CD14-positive monocyte (primary cell): Measurements from ENCODE around the gene MOB1B. TPM values are rescaled to one million over a fixed set of nuclear protein-coding genes. Genes with fewer than 3 reads are reported as not detected.

Experiments used
- DNase-seq, 3 donors: peaks; one replicate each; pipeline ENCODE4 v3.0.0-alpha.2; 2011 to 2022
- H2AFZ ChIP-seq: 2 replicates; pipeline ENCODE4 v1.6.0; 2012; ENCODE audit warnings: mild to moderate bottlenecking, low read depth, low read length, inconsistent platforms; ENCODE audit not compliant: insufficient read depth, poor library complexity, severe bottlenecking
- H3K27ac ChIP-seq, 2 donors: 1 replicate in 1 of 2; 2 replicates in 1 of 2; pipeline ENCODE4 v1.5.1; 2012 to 2013; ENCODE audit warnings: low read length in 2 of 2, control low read depth in 1 of 2, inconsistent platforms in 1 of 2, low read depth in 1 of 2, mild to moderate bottlenecking in 1 of 2
- H3K27me3 ChIP-seq, 2 donors: one replicate each; pipeline versions ENCODE4 v1.6.0 to v1.6.1; 2011 to 2013; ENCODE audit warnings: low read length in 2 of 2; ENCODE audit not compliant: control insufficient read depth in 2 of 2, insufficient read depth in 2 of 2
- H3K36me3 ChIP-seq, 2 donors: replicated peaks in 1 of 2; 1 replicate in 1 of 2; 2 replicates in 1 of 2; pipeline versions ENCODE4 v1.5.1 to v1.6.1; 2012 to 2013; ENCODE audit warnings: low read length in 2 of 2, control low read depth in 1 of 2, inconsistent platforms in 1 of 2, mild to moderate bottlenecking in 1 of 2; ENCODE audit not compliant: insufficient read depth in 2 of 2, control insufficient read depth in 1 of 2
- H3K4me1 ChIP-seq, 2 donors: 1 replicate in 1 of 2; 2 replicates in 1 of 2; pipeline versions ENCODE4 v1.5.1 to v1.6.1; 2012 to 2013; ENCODE audit warnings: low read length in 2 of 2, control low read depth in 1 of 2, inconsistent platforms in 1 of 2, mild to moderate bottlenecking in 1 of 2, moderate library complexity in 1 of 2; ENCODE audit not compliant: insufficient read depth in 2 of 2, control insufficient read depth in 1 of 2
- H3K4me2 ChIP-seq: replicated peaks from 2 replicates; pipeline ENCODE3; 2012; ENCODE audit warnings: low read length, moderate library complexity, mild to moderate bottlenecking; ENCODE audit not compliant: poor library complexity, severe bottlenecking; ENCODE audit errors: extremely low read depth
- H3K4me3 ChIP-seq, 3 experiments: fragments of 200-600 bp in 1 of 3; sonication (generic) in 1 of 3; replicated peaks in 1 of 3; 1 replicate in 2 of 3; 2 replicates in 1 of 3; pipeline ENCODE4 v1.5.1; 2011 to 2013; ENCODE audit warnings: low read length in 3 of 3, mild to moderate bottlenecking in 3 of 3, control low read depth in 2 of 3, low read depth in 2 of 3, inconsistent platforms in 1 of 3, moderate library complexity in 1 of 3
- H3K79me2 ChIP-seq: 2 replicates; pipeline ENCODE4 v1.6.0; 2012; ENCODE audit warnings: mild to moderate bottlenecking, control low read depth, inconsistent platforms, low read length, moderate library complexity; ENCODE audit not compliant: insufficient read depth
- H3K9ac ChIP-seq: 2 replicates; pipeline ENCODE4 v1.6.0; 2017; ENCODE audit warnings: low read length, mild to moderate bottlenecking; ENCODE audit not compliant: insufficient read depth, poor library complexity, severe bottlenecking
- H3K9me3 ChIP-seq, 2 donors: replicated peaks in 1 of 2; 1 replicate in 1 of 2; 2 replicates in 1 of 2; pipeline versions ENCODE4 v1.5.1 to v1.6.1; 2012 to 2013; ENCODE audit warnings: low read length in 2 of 2, control low read depth in 1 of 2; ENCODE audit not compliant: control insufficient read depth in 1 of 2, insufficient read depth in 1 of 2
- H4K20me1 ChIP-seq: 2 replicates; pipeline ENCODE4 v1.6.0; 2012; ENCODE audit warnings: mild to moderate bottlenecking, low read length, control low read depth, moderate library complexity; ENCODE audit not compliant: insufficient read depth
- H3K27ac Mint-ChIP-seq, 7 donors: one replicate each; pipeline ENCODE4 v1.8.0; 2020; ENCODE audit warnings: mild to moderate bottlenecking in 7 of 7, mixed read lengths in 7 of 7, moderate library complexity in 6 of 7, inconsistent platforms in 2 of 7
- H3K27me3 Mint-ChIP-seq, 3 donors: one replicate each; pipeline ENCODE4 v1.8.0; 2021 to 2022; ENCODE audit warnings: low read depth in 3 of 3, mild to moderate bottlenecking in 3 of 3, mixed read lengths in 3 of 3, moderate library complexity in 3 of 3, inconsistent platforms in 1 of 3
- H3K36me3 Mint-ChIP-seq, 2 donors: one replicate each; pipeline ENCODE4 v1.8.0; 2020; ENCODE audit warnings: mixed read lengths in 2 of 2, inconsistent platforms in 1 of 2, mild to moderate bottlenecking in 1 of 2
- H3K4me1 Mint-ChIP-seq: one replicate; pipeline ENCODE4 v1.8.0; 2020; ENCODE audit warnings: mild to moderate bottlenecking, mixed read lengths
- H3K4me3 Mint-ChIP-seq, 2 donors: one replicate each; pipeline ENCODE4 v1.8.0; 2020; ENCODE audit warnings: mild to moderate bottlenecking in 2 of 2, mixed read lengths in 2 of 2, moderate library complexity in 1 of 2
- H3K9me3 Mint-ChIP-seq, 7 donors: one replicate each; pipeline ENCODE4 v1.8.0; 2020 to 2022; ENCODE audit warnings: mixed read lengths in 7 of 7, mild to moderate bottlenecking in 6 of 7, moderate library complexity in 6 of 7, inconsistent platforms in 2 of 7
- CTCF ChIP-seq: fragments of 200-600 bp; IDR thresholded peaks from one replicate; pipeline ENCODE4 v1.8.0; 2022; ENCODE audit warnings: antibody characterized with exemption, mild to moderate bottlenecking
- WGBS: methylation state at CpG from one replicate; pipeline ENCODE4 v1.1.5; 2013; ENCODE audit warnings: missing lambda C conversion rate; ENCODE audit not compliant: insufficient coverage; 5-methylcytosine and 5-hydroxymethylcytosine counted together
- intact Hi-C, 2 donors: fragments of 100-400 bp; cut with micrococcal nuclease; formaldehyde crosslinking; loops; one replicate each; pipeline versions ENCODE4 v1.15.0 to v1.15.1; 2023
- polyA plus RNA-seq, 3 donors: library from polyadenylated mRNA; depleted of rRNA in 1 of 3; unstranded in 2 of 3; stranded (reverse) in 1 of 3; fragments of 300-500 nt in 2 of 3; fragments of >200 nt in 1 of 3; fragmentation: Illumina TruSeq in 2 of 3; gene quantifications; 1 replicate in 2 of 3; 2 replicates in 1 of 3; pipeline ENCODE4 v1.2.3, GENCODE V29; 2012 to 2021

Gene MOB1B
- polyA plus RNA-seq, 3 donors: 3.9 to 10.7 (median 7.0) TPM

GRCh38 chr4:70863099-70863790, 38.9 kb upstream of the MOB1B start:
- H3K27ac ChIP-seq: no peak overlapping the region
- H3K36me3 ChIP-seq: no peaks in the 10 kb centered on the region
- H3K9me3 Mint-ChIP-seq: no peaks in the 10 kb centered on the region
- H3K4me1 ChIP-seq: no peaks in the 10 kb centered on the region
- intact Hi-C loops: no loop called here
- H3K4me3 ChIP-seq: no peak overlapping the region
- H3K27me3 ChIP-seq: no peaks in the 10 kb centered on the region
- H3K9me3 ChIP-seq: no peaks in the 10 kb centered on the region
- H3K36me3 Mint-ChIP-seq: no peaks in the 10 kb centered on the region
- 56% methylated on average over 2 of the region's 6 CpGs for WGBS
- no peaks in the 10 kb centered on the region for H3K79me2 ChIP-seq
- no peak overlapping the region for H3K4me3 Mint-ChIP-seq
- no peaks in the 10 kb centered on the region for H4K20me1 ChIP-seq
- no peak overlapping the region for H3K27ac Mint-ChIP-seq
- H3K4me1 Mint-ChIP-seq: peaks cover 1% of the 10 kb centered on the region
- H2AFZ ChIP-seq: no peak overlapping the region
- TF ChIP-seq CTCF: no peak
- no peak overlapping the region for H3K4me2 ChIP-seq
- H3K27me3 Mint-ChIP-seq: no peaks in the 10 kb centered on the region
- DNase-seq: no peak
- H3K9ac ChIP-seq: no peak overlapping the region

DNA sequence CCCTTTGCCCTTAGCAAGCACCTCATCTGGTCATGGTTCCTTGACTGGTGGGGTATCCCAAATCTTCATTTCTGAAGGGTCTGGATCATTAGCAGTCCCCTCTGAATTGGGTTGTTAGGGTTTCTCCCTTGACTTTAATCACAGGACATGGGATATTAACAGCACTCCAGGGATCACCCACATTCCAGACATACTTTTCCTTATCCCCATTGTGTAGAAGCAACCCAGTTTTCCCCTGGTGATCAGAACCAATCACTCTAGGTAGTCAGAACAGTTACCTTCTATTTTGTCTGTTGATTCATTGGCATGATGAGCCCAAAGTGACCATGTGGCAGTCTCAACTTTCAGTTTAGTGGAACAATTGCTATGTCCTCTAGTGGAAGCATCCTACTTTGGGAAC, 33.4 kb upstream of the MOB1B start:
- no peak overlapping the region for H3K4me3 Mint-ChIP-seq
- no peak overlapping the region for H3K4me2 ChIP-seq
- no peaks in the 10 kb centered on the region for H3K9me3 Mint-ChIP-seq
- no peak overlapping the region for H3K9ac ChIP-seq
- intact Hi-C loops: no loop called here
- H4K20me1 ChIP-seq: no peaks in the 10 kb centered on the region
- TF ChIP-seq CTCF: no peak
- H3K4me1 Mint-ChIP-seq: peaks cover 7% of the 10 kb centered on the region
- no peak overlapping the region for H2AFZ ChIP-seq
- H3K4me3 ChIP-seq: no peak overlapping the region
- no peaks in the 10 kb centered on the region for H3K36me3 ChIP-seq
- H3K27ac ChIP-seq: no peak overlapping the region
- DNase-seq: no peak
- no peaks in the 10 kb centered on the region for H3K36me3 Mint-ChIP-seq
- no peaks in the 10 kb centered on the region for H3K4me1 ChIP-seq
- no peaks in the 10 kb centered on the region for H3K27me3 ChIP-seq
- no peaks in the 10 kb centered on the region for H3K9me3 ChIP-seq
- H3K79me2 ChIP-seq: no peaks in the 10 kb centered on the region
- no peak overlapping the region for H3K27ac Mint-ChIP-seq
- H3K27me3 Mint-ChIP-seq: no peaks in the 10 kb centered on the region
